ENCODE data around the gene SPTAN1. TPM values are rescaled to one million over a fixed set of nuclear protein-coding genes. Genes with fewer than 3 reads are reported as not detected.
"Not testable (repeated sequence)": the region's sequence is repeated elsewhere in the genome, so short reads cannot be mapped to it uniquely, and the experiment has no call there.

SPTAN1 gene
- total and polyA plus RNA-seq, 4 donors: 70.0 to 438 (median 237) TPM

DNA sequence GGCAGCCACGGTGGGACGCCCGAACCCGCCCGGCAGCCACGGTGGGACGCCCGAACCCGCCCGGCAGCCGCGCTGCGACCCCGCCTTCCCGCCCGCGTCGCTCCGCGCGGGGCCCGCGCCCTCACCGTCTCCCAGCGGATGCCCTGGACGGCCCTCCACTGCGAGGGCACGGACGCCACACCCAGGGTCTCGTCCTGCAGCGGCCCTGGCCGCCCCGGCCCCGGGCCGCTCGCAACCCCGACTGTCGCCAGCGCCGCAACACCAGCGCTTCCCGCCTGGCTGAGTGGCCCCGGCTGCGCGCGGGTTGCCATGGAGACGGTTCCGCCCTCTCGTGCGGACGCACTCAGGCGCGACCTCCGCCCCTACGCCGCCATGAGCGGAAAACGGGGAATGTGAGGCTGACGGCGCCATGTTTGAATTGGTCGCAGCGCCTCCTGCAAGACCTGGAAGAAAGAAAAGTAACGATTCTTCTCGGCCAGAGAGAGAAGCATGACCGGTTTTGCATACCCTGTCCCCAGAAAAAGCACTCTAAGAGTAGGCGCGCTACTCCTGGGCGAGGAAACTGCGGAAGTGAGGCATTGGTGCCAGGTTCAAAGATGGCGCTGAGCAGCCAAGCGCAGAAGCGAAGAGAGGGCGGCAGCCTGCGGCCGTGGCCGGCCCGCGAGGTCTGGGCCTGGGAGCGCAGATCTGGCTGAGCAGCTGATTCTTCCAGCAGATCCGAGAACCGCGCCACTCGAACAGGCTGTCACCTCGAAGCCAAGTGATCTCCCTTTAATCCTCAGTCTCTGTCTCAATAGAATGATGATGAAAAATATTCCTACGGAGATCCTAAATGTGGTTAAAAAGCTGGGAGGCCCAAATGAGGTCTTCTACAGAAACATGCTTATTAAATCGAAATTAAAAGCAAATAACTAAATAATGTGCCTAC lies 104.3 kb downstream of the SPTAN1 start, which contains the start of gene DYNC2I2:
DYNC2I2 (minus strand) TSS at position 432 of the 928 bp plus-strand sequence; CDS start at position 311, 121 bp downstream.
- peaks cover 0 to 1% (median 0%) of the 10 kb centered on the region in 5 donors for H3K4me1 ChIP-seq (ENCODE audit: control insufficient read depth in 5 of 5, insufficient read depth in 5 of 5, low read length in 5 of 5)
- H3K9ac ChIP-seq (ENCODE audit: insufficient read depth in 1 of 2, low read length in 2 of 2): peak within 1 kb of the TSS; percentile 82 to 96
- no peaks in the 10 kb centered on the region for H3K9me3 ChIP-seq (ENCODE audit: control insufficient read depth in 4 of 4, insufficient read depth in 3 of 4, low read length in 3 of 4)
- 1% methylated on average over 77 to 86 of the region's 86 CpGs for WGBS, 2 donors
- H3K27ac ChIP-seq (ENCODE audit: low read depth in 1 of 2, low read length in 1 of 2): peak within 1 kb of the TSS; percentile 99
- no peaks in the 10 kb centered on the region for H3K27me3 ChIP-seq (ENCODE audit: control insufficient read depth in 3 of 3, insufficient read depth in 3 of 3, low read length in 2 of 3)
- peaks cover 0 to 1% (median 0%) of the 10 kb centered on the region in 4 donors for H3K36me3 ChIP-seq (ENCODE audit: control insufficient read depth in 4 of 4, insufficient read depth in 4 of 4, low read length in 4 of 4)
- TF ChIP-seq, protein P1, sequence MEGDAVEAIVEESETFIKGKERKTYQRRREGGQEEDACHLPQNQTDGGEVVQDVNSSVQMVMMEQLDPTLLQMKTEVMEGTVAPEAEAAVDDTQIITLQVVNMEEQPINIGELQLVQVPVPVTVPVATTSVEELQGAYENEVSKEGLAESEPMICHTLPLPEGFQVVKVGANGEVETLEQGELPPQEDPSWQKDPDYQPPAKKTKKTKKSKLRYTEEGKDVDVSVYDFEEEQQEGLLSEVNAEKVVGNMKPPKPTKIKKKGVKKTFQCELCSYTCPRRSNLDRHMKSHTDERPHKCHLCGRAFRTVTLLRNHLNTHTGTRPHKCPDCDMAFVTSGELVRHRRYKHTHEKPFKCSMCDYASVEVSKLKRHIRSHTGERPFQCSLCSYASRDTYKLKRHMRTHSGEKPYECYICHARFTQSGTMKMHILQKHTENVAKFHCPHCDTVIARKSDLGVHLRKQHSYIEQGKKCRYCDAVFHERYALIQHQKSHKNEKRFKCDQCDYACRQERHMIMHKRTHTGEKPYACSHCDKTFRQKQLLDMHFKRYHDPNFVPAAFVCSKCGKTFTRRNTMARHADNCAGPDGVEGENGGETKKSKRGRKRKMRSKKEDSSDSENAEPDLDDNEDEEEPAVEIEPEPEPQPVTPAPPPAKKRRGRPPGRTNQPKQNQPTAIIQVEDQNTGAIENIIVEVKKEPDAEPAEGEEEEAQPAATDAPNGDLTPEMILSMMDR (IDR thresholded peaks at IDR 0.05; ENCODE audit: control extremely low read depth, extremely low read depth): no peak
- peak; percentile 97 to 98 (median 98) for DNase-seq
- ATAC-seq (ENCODE audit: insufficient read depth, low FRiP score): peak; percentile 96
- H3K4me3 ChIP-seq: peak within 1 kb of the TSS; percentile 94

GRCh38 chr9:128657344-128657704 lies 104.9 kb downstream of the SPTAN1 start:
- H3K9ac ChIP-seq (ENCODE audit: insufficient read depth in 1 of 2, low read length in 2 of 2): peak overlapping the region; percentile 82 to 96
- no peak overlapping the region for H3K4me3 ChIP-seq

DNA sequence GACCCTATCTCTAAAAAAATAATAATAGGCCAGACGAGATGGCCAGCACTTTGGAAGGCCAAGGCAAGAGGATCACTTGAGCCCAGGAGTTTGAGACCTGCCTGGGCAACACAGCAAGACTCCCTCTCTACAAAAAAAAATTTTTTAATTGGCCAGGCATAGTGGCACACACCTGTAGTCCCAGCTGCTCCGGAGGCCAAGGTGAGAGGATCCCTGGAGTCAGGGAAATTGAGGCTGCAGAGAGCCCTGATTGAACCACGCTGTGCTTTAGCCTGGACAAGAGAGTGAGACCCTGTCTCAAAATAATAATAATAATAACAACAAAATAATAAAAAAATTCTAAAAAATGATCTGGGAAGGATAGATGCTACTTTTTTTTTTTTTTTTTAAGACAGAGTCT lies 105.4 kb downstream of the SPTAN1 start:
- H3K27ac ChIP-seq (ENCODE audit: low read depth in 1 of 2, low read length in 1 of 2): no peak overlapping the region
- peaks cover 0 to 1% (median 0%) of the 10 kb centered on the region in 5 donors for H3K4me1 ChIP-seq (ENCODE audit: control insufficient read depth in 5 of 5, insufficient read depth in 5 of 5, low read length in 5 of 5)
- TF ChIP-seq, protein P1 (IDR thresholded peaks at IDR 0.05; ENCODE audit: control extremely low read depth, extremely low read depth): no peak
- H3K27me3 ChIP-seq (ENCODE audit: control insufficient read depth in 3 of 3, insufficient read depth in 3 of 3, low read length in 2 of 3): no peaks in the 10 kb centered on the region
- no peak for ATAC-seq (ENCODE audit: insufficient read depth, low FRiP score)
- H3K4me3 ChIP-seq: no peak overlapping the region
- no peak overlapping the region for H3K9ac ChIP-seq (ENCODE audit: insufficient read depth in 1 of 2, low read length in 2 of 2)
- DNase-seq: no peak
- no peaks in the 10 kb centered on the region for H3K36me3 ChIP-seq (ENCODE audit: control insufficient read depth in 4 of 4, insufficient read depth in 4 of 4, low read length in 4 of 4)
- H3K9me3 ChIP-seq (ENCODE audit: control insufficient read depth in 4 of 4, insufficient read depth in 3 of 4, low read length in 3 of 4): no peaks in the 10 kb centered on the region
- 97 to 98% methylated on average over 3 of the region's 3 CpGs for WGBS, 2 donors

More at GRCh38 chr9:128657344-128657704, 104.9 kb downstream of the SPTAN1 start:
- ATAC-seq (ENCODE audit: insufficient read depth, low FRiP score) (no peak), DNase-seq (no peak)
- no peaks in the 10 kb centered on the region for H3K9me3 ChIP-seq (ENCODE audit: control insufficient read depth in 4 of 4, insufficient read depth in 3 of 4, low read length in 3 of 4)
- TF ChIP-seq, protein P1 (IDR thresholded peaks at IDR 0.05; ENCODE audit: control extremely low read depth, extremely low read depth): no peak
- no peaks in the 10 kb centered on the region for H3K36me3 ChIP-seq (ENCODE audit: control insufficient read depth in 4 of 4, insufficient read depth in 4 of 4, low read length in 4 of 4)
- peak overlapping the region in 1 of 2 donors; percentile 99 for H3K27ac ChIP-seq (ENCODE audit: low read depth in 1 of 2, low read length in 1 of 2)
- H3K4me1 ChIP-seq (ENCODE audit: control insufficient read depth in 5 of 5, insufficient read depth in 5 of 5, low read length in 5 of 5): peaks cover 0 to 1% (median 0%) of the 10 kb centered on the region in 5 donors
- WGBS, 2 donors: 96 to 97% methylated on average over 13 of the region's 13 CpGs
- no peaks in the 10 kb centered on the region for H3K27me3 ChIP-seq (ENCODE audit: control insufficient read depth in 3 of 3, insufficient read depth in 3 of 3, low read length in 2 of 3)

- DNase-seq; H3K4me1 ChIP-seq (ENCODE audit: control insufficient read depth in 5 of 5, insufficient read depth in 5 of 5, low read length in 5 of 5); H3K27ac ChIP-seq (ENCODE audit: low read depth in 1 of 2, low read length in 1 of 2); H3K9me3 ChIP-seq (ENCODE audit: control insufficient read depth in 4 of 4, insufficient read depth in 3 of 4, low read length in 3 of 4); ATAC-seq (ENCODE audit: insufficient read depth, low FRiP score); H3K27me3 ChIP-seq (ENCODE audit: control insufficient read depth in 3 of 3, insufficient read depth in 3 of 3, low read length in 2 of 3); H3K36me3 ChIP-seq (ENCODE audit: control insufficient read depth in 4 of 4, insufficient read depth in 4 of 4, low read length in 4 of 4); H3K9ac ChIP-seq (ENCODE audit: insufficient read depth in 1 of 2, low read length in 2 of 2); H3K4me3 ChIP-seq: not testable (repeated sequence)
- 88 to 92% methylated on average over 8 of the region's 8 CpGs for whole genome bisulfite sequencing, 2 donors
Measured at GRCh38 chr9:128666481-128666941, 114.1 kb downstream of the SPTAN1 start.

All from lung (tissue), 12 donors.